B cell (primary cell): ENCODE data around the gene RBM20. TPM values are rescaled to one million over a fixed set of nuclear protein-coding genes. Genes with fewer than 3 reads are reported as not detected.
A peak's percentile ranks its signal among the peaks of the same experiment; 100 is the strongest.

Experiments used
- ATAC-seq: fragments of 200-7000 bp; cut with Tn5 transposase; one replicate; pipeline ENCODE4 v1.10.0; 2021; ENCODE audit warnings: low read depth, mild to moderate bottlenecking, moderate number of reproducible peaks, moderate library complexity
- CTCF ChIA-PET: fragments of 350-600 bp; sonication (Branson Sonifier 250); formaldehyde crosslinking; loops from one replicate; lab custom pipeline; 2021; ENCODE audit warnings: antibody characterized with exemption, inconsistent platforms; lab: Charles Lee
- POLR2A ChIA-PET: fragments of 350-600 bp; sonication (Branson Sonifier 250); formaldehyde crosslinking; loops from one replicate; lab custom pipeline; 2021; ENCODE audit warnings: antibody characterized with exemption; lab: Charles Lee
- DNase-seq: peaks from one replicate; pipeline ENCODE4 v3.0.0; 2013
- H2AFZ ChIP-seq: 2 replicates; pipeline ENCODE4 v1.6.1; 2012; ENCODE audit warnings: mild to moderate bottlenecking, low read depth, low read length; ENCODE audit not compliant: insufficient read depth, poor library complexity, severe bottlenecking
- H3K27ac ChIP-seq, 2 donors: 1 replicate in 1 of 2; 2 replicates in 1 of 2; pipeline ENCODE4 v1.5.1; 2012 to 2013; ENCODE audit warnings: low read length in 2 of 2, mild to moderate bottlenecking in 2 of 2, moderate library complexity in 1 of 2
- H3K27me3 ChIP-seq, 4 experiments: fragments of 200-600 bp in 1 of 4; sonication (generic) in 1 of 4; replicated peaks in 1 of 4; 1 replicate in 2 of 4; 2 replicates in 2 of 4; pipeline versions ENCODE4 v1.6.1 to v1.7.0; 2013 to 2016; ENCODE audit warnings: low read length in 3 of 4, mild to moderate bottlenecking in 2 of 4, mixed read lengths in 1 of 4, moderate library complexity in 1 of 4; ENCODE audit not compliant: insufficient read depth in 4 of 4, control insufficient read depth in 3 of 4; ENCODE audit errors: control extremely low read depth in 1 of 4
- H3K36me3 ChIP-seq, 2 experiments: replicated peaks in 1 of 2; 1 replicate in 1 of 2; 2 replicates in 1 of 2; pipeline versions ENCODE4 v1.6.1 to v1.7.1; 2013; ENCODE audit warnings: low read length in 1 of 2; ENCODE audit not compliant: insufficient read depth in 2 of 2, control insufficient read depth in 1 of 2; ENCODE audit errors: control extremely low read depth in 1 of 2, extremely low read depth in 1 of 2
- H3K4me1 ChIP-seq, 2 donors: fragments of 200-600 bp in 1 of 2; sonication (generic) in 1 of 2; 1 replicate in 1 of 2; 2 replicates in 1 of 2; pipeline versions ENCODE4 v1.5.1 to v1.6.1; 2013 to 2017; ENCODE audit warnings: low read length in 2 of 2; ENCODE audit not compliant: control insufficient read depth in 2 of 2, insufficient read depth in 2 of 2
- H3K4me2 ChIP-seq: replicated peaks from 2 replicates; pipeline ENCODE3; 2012; ENCODE audit warnings: mild to moderate bottlenecking, low read depth, low read length; ENCODE audit not compliant: poor library complexity, severe bottlenecking
- H3K4me3 ChIP-seq, 5 experiments: fragments of 200-600 bp in 1 of 5; sonication (generic) in 1 of 5; 1 replicate in 3 of 5; 2 replicates in 2 of 5; pipeline versions ENCODE4 v1.5.1 to v1.7.0; 2011 to 2016; ENCODE audit warnings: low read length in 4 of 5, mild to moderate bottlenecking in 4 of 5, low read depth in 2 of 5, control low read depth in 1 of 5, moderate library complexity in 1 of 5; ENCODE audit not compliant: insufficient read depth in 1 of 5; ENCODE audit errors: control extremely low read depth in 1 of 5, extremely low read depth in 1 of 5
- H3K79me2 ChIP-seq: fragments of 200-600 bp; sonication (generic); one replicate; pipeline ENCODE4 v1.6.0; 2016; ENCODE audit warnings: low read length; ENCODE audit not compliant: control insufficient read depth, insufficient read depth
- H3K9ac ChIP-seq: fragments of 200-600 bp; sonication (generic); 2 replicates; pipeline ENCODE4 v1.6.1; 2017; ENCODE audit warnings: mild to moderate bottlenecking, low read length, moderate library complexity
- H3K9me3 ChIP-seq, 3 donors: one replicate each; pipeline versions ENCODE4 v1.6.1 to v1.7.1; 2013; ENCODE audit warnings: low read length in 2 of 3; ENCODE audit not compliant: control insufficient read depth in 2 of 3, insufficient read depth in 1 of 3; ENCODE audit errors: control extremely low read depth in 1 of 3
- H4K20me1 ChIP-seq: 2 replicates; pipeline ENCODE4 v1.6.0; 2012; ENCODE audit warnings: mild to moderate bottlenecking, low read length; ENCODE audit not compliant: insufficient read depth, control insufficient read depth, poor library complexity, severe bottlenecking
- H3K27ac Mint-ChIP-seq: one replicate; pipeline ENCODE4 v1.8.0; 2021; ENCODE audit warnings: mixed read lengths
- H3K27me3 Mint-ChIP-seq: one replicate; pipeline ENCODE4 v1.8.0; 2021; ENCODE audit warnings: mixed read lengths
- H3K4me1 Mint-ChIP-seq: one replicate; pipeline ENCODE4 v1.8.0; 2021; ENCODE audit warnings: mixed read lengths
- H3K4me3 Mint-ChIP-seq: one replicate; pipeline ENCODE4 v1.8.0; 2021; ENCODE audit warnings: mixed read lengths
- H3K9me3 Mint-ChIP-seq: one replicate; pipeline ENCODE4 v1.8.0; 2022; ENCODE audit warnings: mixed read lengths; ENCODE audit not compliant: insufficient read depth
- EZH2 ChIP-seq: IDR thresholded peaks from 2 replicates; pipeline ENCODE4 v1.6.1; 2012; ENCODE audit warnings: borderline replicate concordance, low read depth, mild to moderate bottlenecking, moderate library complexity, low read length; ENCODE audit not compliant: insufficient read depth, poor library complexity, severe bottlenecking
- WGBS: methylation state at CpG from one replicate; pipeline ENCODE4 v1.1.5; 2013; ENCODE audit warnings: missing lambda C conversion rate; ENCODE audit not compliant: insufficient coverage; 5-methylcytosine and 5-hydroxymethylcytosine counted together
- intact Hi-C: fragments of 100-400 bp; cut with micrococcal nuclease; formaldehyde crosslinking; loops from one replicate; pipeline ENCODE4 v1.10.0; 2022
- polyA plus RNA-seq: library from polyadenylated mRNA; depleted of rRNA; stranded (reverse); fragments of >200 nt; gene quantifications from 2 replicates; pipeline ENCODE4 v1.2.3, GENCODE V29; 2012
- total RNA-seq, 2 donors: library from RNA; stranded (reverse); fragments of 120-200 nt in 1 of 2; gene quantifications; 1 replicate in 1 of 2; 2 replicates in 1 of 2; pipeline versions ENCODE4 v1.2.3 to v1.2.4, GENCODE V29; 2013 to 2022
- TF ChIP-seq, protein P1 (sequence below): fragments of 200-600 bp; IDR thresholded peaks from one replicate; pipeline ENCODE4 v1.8.0; 2022; ENCODE audit warnings: antibody characterized with exemption, mild to moderate bottlenecking

Gene RBM20
- total and polyA plus RNA-seq, 2 donors (not counting 1 experiment from before 2014, with no cell fraction given), result not detected

DNA sequence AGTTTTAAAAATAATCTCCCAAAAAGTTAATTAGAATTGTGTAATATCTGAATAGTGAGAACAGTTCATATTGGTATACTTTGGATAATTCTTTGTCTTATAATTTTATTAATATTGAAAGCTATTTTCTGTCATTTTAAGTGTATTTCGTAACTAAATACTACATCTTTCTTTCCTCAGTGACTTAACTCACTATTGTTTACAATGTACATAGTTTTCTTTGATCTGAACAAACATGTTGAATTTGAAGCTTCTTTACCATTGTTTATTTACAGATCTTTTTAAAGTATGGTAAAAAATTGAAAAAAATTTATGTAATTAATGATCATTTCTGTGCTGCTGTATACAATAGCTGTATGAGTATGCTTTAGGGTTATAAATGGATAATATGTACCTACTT, 232.7 kb downstream of the RBM20 start:
- H4K20me1 ChIP-seq, result peaks cover 30% of the 10 kb centered on the region
- no CpG with 5 or more reads among the region's 1 CpG for WGBS
- peaks cover 75% of the 10 kb centered on the region for H3K79me2 ChIP-seq
- intact Hi-C loops, result no loop called here
- H3K36me3 ChIP-seq, result peaks cover 0 to 54% of the 10 kb centered on the region in 2 experiments
- H3K4me3 Mint-ChIP-seq, result no peak overlapping the region
- CTCF ChIA-PET, result interaction anchor here (0.6 to 10.5 kb wide), 12 partner anchors 11 to 131 kb away, joined by 3 to 93 read pairs (median 5); no protein-coding TSS in a partner anchor
- H3K4me1 Mint-ChIP-seq, result peaks cover 42% of the 10 kb centered on the region
- no peaks in the 10 kb centered on the region for H3K9me3 Mint-ChIP-seq
- H3K4me3 ChIP-seq, result no peak overlapping the region
- peaks cover 12% of the 10 kb centered on the region in 2 donors for H3K4me1 ChIP-seq
- no peaks in the 10 kb centered on the region for H3K27me3 Mint-ChIP-seq
- POLR2A ChIA-PET, result interaction anchor here (0.6 to 1.5 kb wide), 2 partner anchors 35 to 73 kb away, joined by 4 to 5 read pairs; no protein-coding TSS in a partner anchor
- H3K27ac Mint-ChIP-seq, result no peak overlapping the region
- no peak for TF ChIP-seq EZH2
- TF ChIP-seq, protein P1, sequence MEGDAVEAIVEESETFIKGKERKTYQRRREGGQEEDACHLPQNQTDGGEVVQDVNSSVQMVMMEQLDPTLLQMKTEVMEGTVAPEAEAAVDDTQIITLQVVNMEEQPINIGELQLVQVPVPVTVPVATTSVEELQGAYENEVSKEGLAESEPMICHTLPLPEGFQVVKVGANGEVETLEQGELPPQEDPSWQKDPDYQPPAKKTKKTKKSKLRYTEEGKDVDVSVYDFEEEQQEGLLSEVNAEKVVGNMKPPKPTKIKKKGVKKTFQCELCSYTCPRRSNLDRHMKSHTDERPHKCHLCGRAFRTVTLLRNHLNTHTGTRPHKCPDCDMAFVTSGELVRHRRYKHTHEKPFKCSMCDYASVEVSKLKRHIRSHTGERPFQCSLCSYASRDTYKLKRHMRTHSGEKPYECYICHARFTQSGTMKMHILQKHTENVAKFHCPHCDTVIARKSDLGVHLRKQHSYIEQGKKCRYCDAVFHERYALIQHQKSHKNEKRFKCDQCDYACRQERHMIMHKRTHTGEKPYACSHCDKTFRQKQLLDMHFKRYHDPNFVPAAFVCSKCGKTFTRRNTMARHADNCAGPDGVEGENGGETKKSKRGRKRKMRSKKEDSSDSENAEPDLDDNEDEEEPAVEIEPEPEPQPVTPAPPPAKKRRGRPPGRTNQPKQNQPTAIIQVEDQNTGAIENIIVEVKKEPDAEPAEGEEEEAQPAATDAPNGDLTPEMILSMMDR, result no peak
- H3K27me3 ChIP-seq, result no peaks in the 10 kb centered on the region
- ATAC-seq (no peak), DNase-seq (no peak)
- peak overlapping the region in 1 of 2 donors; percentile 62 for H3K27ac ChIP-seq
- no peak overlapping the region for H3K9ac ChIP-seq
- H3K4me2 ChIP-seq, result no peak overlapping the region
- no peak overlapping the region for H2AFZ ChIP-seq
- H3K9me3 ChIP-seq, result no peaks in the 10 kb centered on the region

DNA sequence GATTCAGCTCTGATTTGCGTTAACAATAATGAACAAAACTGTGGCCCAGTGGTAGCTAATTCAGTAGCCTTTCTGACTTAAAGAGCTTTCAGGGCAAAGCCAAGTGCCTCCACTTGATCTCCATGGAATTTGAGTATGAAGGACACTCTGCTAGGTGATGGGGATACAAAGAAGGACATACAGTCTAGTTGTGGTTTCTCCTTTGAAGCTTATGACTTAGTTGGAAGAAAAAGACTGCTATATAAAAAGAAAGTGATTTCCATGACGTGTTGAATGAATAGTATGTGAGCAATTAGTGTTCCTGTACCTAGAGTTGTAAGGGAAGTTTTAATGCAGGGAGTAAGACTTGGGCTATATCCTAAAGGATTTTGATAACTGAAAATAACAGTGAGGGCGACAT, 235.9 kb downstream of the RBM20 start:
- Histone ChIP-seq H3K4me1 (peaks cover 5 to 10% of the 10 kb centered on the region in 2 donors), H3K27ac (no peak overlapping the region), H4K20me1 (peaks cover 27% of the 10 kb centered on the region), H3K4me2 (no peak overlapping the region), H3K9me3 (no peaks in the 10 kb centered on the region), H3K36me3 (peaks cover 0 to 86% of the 10 kb centered on the region in 2 experiments), H3K4me3 (no peak overlapping the region), H3K79me2 (peaks cover 49% of the 10 kb centered on the region), H2AFZ (no peak overlapping the region), H3K9ac (no peak overlapping the region), H3K27me3 (no peaks in the 10 kb centered on the region)
- CTCF ChIA-PET, result interaction anchor here (1.2 to 10.5 kb wide), 4 partner anchors 13 to 134 kb away, joined by 3 to 93 read pairs (median 8); no protein-coding TSS in a partner anchor
- H3K9me3 Mint-ChIP-seq, result no peaks in the 10 kb centered on the region
- no peak for ATAC-seq
- TF ChIP-seq, protein P1, result no peak
- H3K27me3 Mint-ChIP-seq, result no peaks in the 10 kb centered on the region
- H3K27ac Mint-ChIP-seq, result peak overlapping the region; percentile 6
- peaks cover 43% of the 10 kb centered on the region for H3K4me1 Mint-ChIP-seq
- no peak overlapping the region for H3K4me3 Mint-ChIP-seq
- intact Hi-C loops, result no loop called here
- POLR2A ChIA-PET, result interaction anchor here (1.2 to 1.3 kb wide), 2 partner anchors 8 to 38 kb away, joined by 3 to 5 read pairs; partner anchors contain the start of gene PDCD4
- 91% methylated on average over 3 of the region's 3 CpGs for WGBS
- no peak for DNase-seq
